Trophoblast cell (in vitro differentiated cells and primary cell): ENCODE data around the gene NME3.

ENCODE experiments used
- DNase-seq, 2 donors: peaks; one replicate each; pipeline ENCODE4 v3.0.0-alpha.2; 2016
- H2AFZ ChIP-seq: 2 replicates; pipeline ENCODE4 v1.6.1; 2013; ENCODE audit warnings: low read length, moderate library complexity, mild to moderate bottlenecking; ENCODE audit not compliant: insufficient read depth, poor library complexity
- H2AK5ac ChIP-seq: 2 replicates; pipeline ENCODE4 v1.6.1; 2013; ENCODE audit warnings: mild to moderate bottlenecking, low read length
- H2BK120ac ChIP-seq: 2 replicates; pipeline ENCODE4 v1.6.1; 2013; ENCODE audit warnings: low read length, mild to moderate bottlenecking, moderate library complexity; ENCODE audit not compliant: insufficient read depth, poor library complexity
- H2BK12ac ChIP-seq: 2 replicates; pipeline ENCODE4 v1.6.1; 2013; ENCODE audit warnings: mild to moderate bottlenecking, low read length, moderate library complexity
- H2BK5ac ChIP-seq: 2 replicates; pipeline ENCODE4 v1.6.1; 2013; ENCODE audit warnings: low read length, low read depth, moderate library complexity, mild to moderate bottlenecking; ENCODE audit not compliant: poor library complexity
- H3K14ac ChIP-seq: 2 replicates; pipeline ENCODE4 v1.6.1; 2013; ENCODE audit warnings: mild to moderate bottlenecking, low read length
- H3K18ac ChIP-seq: 2 replicates; pipeline ENCODE4 v1.6.1; 2013; ENCODE audit warnings: mild to moderate bottlenecking, low read length
- H3K23ac ChIP-seq: 2 replicates; pipeline ENCODE4 v1.6.1; 2013; ENCODE audit warnings: low read length
- H3K27ac ChIP-seq: 2 replicates; pipeline ENCODE4 v1.5.1; 2013; ENCODE audit warnings: low read depth, mild to moderate bottlenecking, inconsistent platforms, low read length, moderate library complexity
- H3K27me3 ChIP-seq: 2 replicates; pipeline ENCODE4 v1.6.1; 2013; ENCODE audit warnings: inconsistent platforms, mild to moderate bottlenecking, low read length, moderate library complexity; ENCODE audit not compliant: insufficient read depth
- H3K36me3 ChIP-seq, 2 experiments: 1 replicate in 1 of 2; 2 replicates in 1 of 2; pipeline ENCODE4 v1.6.1; 2013; ENCODE audit warnings: low read length in 2 of 2, mild to moderate bottlenecking in 2 of 2, moderate library complexity in 1 of 2; ENCODE audit not compliant: insufficient read depth in 2 of 2, control insufficient read depth in 1 of 2
- H3K4ac ChIP-seq: 2 replicates; pipeline ENCODE4 v1.6.1; 2013; ENCODE audit warnings: low read depth, mild to moderate bottlenecking, low read length, moderate library complexity
- H3K4me1 ChIP-seq, 2 experiments: 1 replicate in 1 of 2; 2 replicates in 1 of 2; pipeline ENCODE4 v1.6.1; 2013; ENCODE audit warnings: low read length in 2 of 2, mild to moderate bottlenecking in 2 of 2, moderate library complexity in 1 of 2; ENCODE audit not compliant: insufficient read depth in 2 of 2, control insufficient read depth in 1 of 2
- H3K4me2 ChIP-seq: 2 replicates; pipeline ENCODE4 v1.6.1; 2013; ENCODE audit warnings: inconsistent platforms, mild to moderate bottlenecking, low read length, moderate library complexity
- H3K4me3 ChIP-seq: 2 replicates; pipeline ENCODE4 v1.5.1; 2013; ENCODE audit warnings: mild to moderate bottlenecking, low read depth, low read length, inconsistent platforms
- H3K79me1 ChIP-seq: one replicate; pipeline ENCODE4 v1.6.1; 2013; ENCODE audit warnings: low read length
- H3K79me2 ChIP-seq: 2 replicates; pipeline ENCODE4 v1.6.1; 2013; ENCODE audit warnings: low read length, mild to moderate bottlenecking; ENCODE audit not compliant: control insufficient read depth, insufficient read depth, poor library complexity
- H3K9ac ChIP-seq: 2 replicates; pipeline ENCODE4 v1.6.1; 2013; ENCODE audit warnings: mild to moderate bottlenecking, low read length
- H3K9me3 ChIP-seq: 2 replicates; pipeline ENCODE4 v1.6.1; 2013; ENCODE audit warnings: low read depth, mild to moderate bottlenecking, control low read depth, inconsistent platforms, low read length; ENCODE audit not compliant: insufficient read depth
- H4K12ac ChIP-seq: 2 replicates; pipeline ENCODE4 v1.6.1; 2013; ENCODE audit warnings: low read depth, mild to moderate bottlenecking, low read length, moderate library complexity
- H4K8ac ChIP-seq: 2 replicates; pipeline ENCODE4 v1.6.1; 2013; ENCODE audit warnings: low read depth, mild to moderate bottlenecking, low read length, moderate library complexity
- H4K91ac ChIP-seq: one replicate; pipeline ENCODE4 v1.6.1; 2013; ENCODE audit warnings: low read depth, mild to moderate bottlenecking, low read length, moderate library complexity
- WGBS: extraction: QIAGEN DNeasy Blood & Tissue Kit; methylation state at CpG from one replicate; pipeline ENCODE4 v1.1.7; 2013; ENCODE audit warnings: missing lambda C conversion rate; ENCODE audit not compliant: insufficient read length, insufficient coverage; ENCODE audit errors: extremely low coverage; 5-methylcytosine and 5-hydroxymethylcytosine counted together

Gene NME3

GRCh38 chr16:1775846-1776671, 4.7 kb upstream of the NME3 start:
- Histone ChIP-seq H3K9me3 (peaks cover 2% of the 10 kb centered on the region), H3K79me2 (peaks cover 13% of the 10 kb centered on the region), H3K27ac (no peak overlapping the region), H2BK5ac (no peak overlapping the region), H3K79me1 (peaks cover 18% of the 10 kb centered on the region), H3K27me3 (no peaks in the 10 kb centered on the region), H2AFZ (no peak overlapping the region), H3K18ac (peak overlapping the region; percentile 25), H3K4me2 (no peak overlapping the region), H4K91ac (no peak overlapping the region), H2AK5ac (no peak overlapping the region), H2BK12ac (no peak overlapping the region), H3K36me3 (peaks cover 52 to 54% of the 10 kb centered on the region in 2 experiments), H3K4me3 (no peak overlapping the region), H3K14ac (no peak overlapping the region), H3K23ac (no peak overlapping the region), H4K8ac (no peak overlapping the region), H4K12ac (no peak overlapping the region), H2BK120ac (no peak overlapping the region), H3K9ac (no peak overlapping the region), H3K4me1 (peaks cover 15 to 21% of the 10 kb centered on the region in 2 experiments), H3K4ac (no peak overlapping the region)
- WGBS = no CpG with 5 or more reads among the region's 28 CpGs
- DNase-seq = no peak

- Histone ChIP-seq H2BK12ac (no peak overlapping the region), H3K23ac (no peak overlapping the region), H3K79me1 (peaks cover 22% of the 10 kb centered on the region), H2BK5ac (no peak overlapping the region), H3K27ac (no peak overlapping the region), H3K4me2 (no peak overlapping the region), H3K14ac (no peak overlapping the region), H3K79me2 (peaks cover 15% of the 10 kb centered on the region), H3K18ac (no peak overlapping the region), H2BK120ac (no peak overlapping the region), H3K4me1 (peaks cover 13 to 23% of the 10 kb centered on the region in 2 experiments), H3K9ac (no peak overlapping the region), H3K9me3 (peaks cover 2% of the 10 kb centered on the region), H3K27me3 (no peaks in the 10 kb centered on the region), H3K4ac (no peak overlapping the region), H2AFZ (no peak overlapping the region), H4K8ac (no peak overlapping the region), H2AK5ac (no peak overlapping the region), H3K36me3 (peaks cover 47 to 49% of the 10 kb centered on the region in 2 experiments), H4K91ac (no peak overlapping the region), H3K4me3 (no peak overlapping the region), H4K12ac (no peak overlapping the region)
- WGBS = no CpG with 5 or more reads among the region's 30 CpGs
- no peak for DNase-seq
Measured at GRCh38 chr16:1775006-1775845, 3.9 kb upstream of the NME3 start.

GRCh38 chr16:1774448-1774780, 3.1 kb upstream of the NME3 start:
- H2BK12ac ChIP-seq = no peak overlapping the region
- no peak overlapping the region for H4K8ac ChIP-seq
- DNase-seq = no peak
- H3K36me3 ChIP-seq = peaks cover 42 to 47% of the 10 kb centered on the region in 2 experiments
- H3K27ac ChIP-seq = no peak overlapping the region
- H3K79me2 ChIP-seq = peaks cover 15% of the 10 kb centered on the region
- no peak overlapping the region for H3K14ac ChIP-seq
- H3K4me1 ChIP-seq = peaks cover 10 to 18% of the 10 kb centered on the region in 2 experiments
- H3K4ac ChIP-seq = no peak overlapping the region
- peaks cover 22% of the 10 kb centered on the region for H3K79me1 ChIP-seq
- H3K27me3 ChIP-seq = no peaks in the 10 kb centered on the region
- H2BK5ac ChIP-seq = no peak overlapping the region
- no peak overlapping the region for H2AK5ac ChIP-seq
- peaks cover 2% of the 10 kb centered on the region for H3K9me3 ChIP-seq
- no peak overlapping the region for H3K4me3 ChIP-seq
- no peak overlapping the region for H4K91ac ChIP-seq
- H3K4me2 ChIP-seq = peak overlapping the region; percentile 94
- no peak overlapping the region for H3K23ac ChIP-seq
- H4K12ac ChIP-seq = peak overlapping the region; percentile 14
- H3K9ac ChIP-seq = no peak overlapping the region
- no peak overlapping the region for H3K18ac ChIP-seq
- WGBS = no CpG with 5 or more reads among the region's 7 CpGs
- H2AFZ ChIP-seq = no peak overlapping the region
- no peak overlapping the region for H2BK120ac ChIP-seq

GRCh38 chr16:1773703-1774447, 2.5 kb upstream of the NME3 start:
- Histone ChIP-seq H3K27ac (peak overlapping the region; percentile 37), H3K4me2 (peak overlapping the region; percentile 94), H3K79me1 (peaks cover 22% of the 10 kb centered on the region), H3K18ac (peak overlapping the region; percentile 92), H2BK120ac (peak overlapping the region; percentile 30), H3K79me2 (peaks cover 15% of the 10 kb centered on the region), H4K91ac (peak overlapping the region; percentile 83), H2AFZ (peak overlapping the region; percentile 77), H3K4me3 (peak overlapping the region; percentile 95), H3K36me3 (peaks cover 45 to 47% of the 10 kb centered on the region in 2 experiments), H2AK5ac (peak overlapping the region; percentile 53), H3K27me3 (no peaks in the 10 kb centered on the region), H3K9me3 (peaks cover 2% of the 10 kb centered on the region), H4K12ac (peak overlapping the region; percentile 2), H3K14ac (peak overlapping the region; percentile 81), H3K4ac (peak overlapping the region; percentile 66), H3K23ac (no peak overlapping the region), H3K4me1 (peaks cover 10 to 18% of the 10 kb centered on the region in 2 experiments), H2BK5ac (no peak overlapping the region), H3K9ac (peak overlapping the region; percentile 72), H2BK12ac (peak overlapping the region; percentile 51), H4K8ac (peak overlapping the region; percentile 80)
- WGBS = no CpG with 5 or more reads among the region's 45 CpGs
- DNase-seq = peak in 1 of 2 donors; percentile 35
